ENCODE results near the gene DDX25.

- TF ChIP-seq CTCF (IDR thresholded peaks at IDR 0.05): no peak
- TF ChIP-seq POLR2A (IDR thresholded peaks at IDR 0.05): no peak
Measured at GRCh38 chr11:125952973-125953372, 48.7 kb downstream of the DDX25 start.

Data from gastroesophageal sphincter (tissue), 3 donors.